HepG2 (cell line): ENCODE results near the gene GNAS-AS1. TPM values are rescaled to one million over a fixed set of nuclear protein-coding genes. Genes with fewer than 3 reads are reported as not detected.

Experiments used
- ADNP ChIP-seq: sonication (generic); formaldehyde crosslinking; IDR thresholded peaks from 2 replicates; pipeline ENCODE4 v1.4.0; 2020; ENCODE audit warnings: missing genetic modification reagents
- CENPX ChIP-seq: sonication (generic); formaldehyde crosslinking; IDR thresholded peaks from 2 replicates; pipeline ENCODE4 v1.9.0; 2021; ENCODE audit warnings: mild to moderate bottlenecking, missing genetic modification reagents, moderate library complexity
- NFE2L1 ChIP-seq: sonication (generic); formaldehyde crosslinking; IDR thresholded peaks from 2 replicates; pipeline ENCODE4 v1.4.0; 2020; ENCODE audit warnings: missing genetic modification reagents, mild to moderate bottlenecking, borderline replicate concordance
- PAWR ChIP-seq: sonication (generic); formaldehyde crosslinking; IDR thresholded peaks from 2 replicates; pipeline ENCODE4 v1.4.0; 2020; ENCODE audit warnings: missing genetic modification reagents, mild to moderate bottlenecking, borderline replicate concordance
- RCOR2 ChIP-seq: IDR thresholded peaks from 2 replicates; pipeline ENCODE4 v1.6.1; 2016; ENCODE audit warnings: missing biosample characterization, missing genetic modification reagents
- THAP7 ChIP-seq: sonication (generic); formaldehyde crosslinking; IDR thresholded peaks from 2 replicates; pipeline ENCODE4 v1.8.1; 2023; ENCODE audit warnings: mild to moderate bottlenecking, missing genetic modification reagents
- TMF1 ChIP-seq: sonication (generic); formaldehyde crosslinking; IDR thresholded peaks from 2 replicates; pipeline ENCODE4 v1.8.1; 2022; ENCODE audit warnings: low read depth, missing genetic modification reagents
- ZNF644 ChIP-seq: IDR thresholded peaks from 2 replicates; pipeline ENCODE4 v1.6.1; 2016; ENCODE audit warnings: low read depth
- ZNF646 ChIP-seq: sonication (generic); formaldehyde crosslinking; IDR thresholded peaks from 2 replicates; pipeline ENCODE4 v1.9.0; 2021; ENCODE audit warnings: mild to moderate bottlenecking, missing genetic modification reagents
- ZNF782 ChIP-seq: sonication (generic); formaldehyde crosslinking; IDR thresholded peaks from 2 replicates; pipeline ENCODE4 v1.4.0; 2020; ENCODE audit warnings: missing genetic modification reagents, mild to moderate bottlenecking, borderline replicate concordance
- ZNF841 ChIP-seq: sonication (generic); formaldehyde crosslinking; IDR thresholded peaks from 2 replicates; pipeline ENCODE4 v1.8.1; 2023; ENCODE audit warnings: missing genetic modification reagents, borderline replicate concordance
- ZSCAN9 ChIP-seq: IDR thresholded peaks from 2 replicates; pipeline ENCODE4 v1.6.1; 2016; ENCODE audit warnings: borderline replicate concordance
- polyA plus RNA-seq, 8 experiments: library from polyadenylated mRNA; depleted of rRNA in 3 of 8; stranded (reverse) in 7 of 8; unstranded in 1 of 8; fragments of >200 nt; fragmentation: Illumina TruSeq in 4 of 8; extraction: Trizol in 4 of 8; gene quantifications; 2 replicates each; pipeline versions ENCODE4 v1.2.1 to v1.2.3, GENCODE V29; 2011 to 2016; ENCODE audit warnings: low read depth in 4 of 8, missing spikeins in 1 of 8, mixed read lengths in 1 of 8; ENCODE audit not compliant: insufficient read depth in 1 of 8
- total RNA-seq, 5 experiments: library from RNA; depleted of rRNA; stranded (reverse); fragments of >200 nt; fragmentation: Illumina TruSeq; extraction: Trizol; gene quantifications; 2 replicates each; pipeline ENCODE4 v1.2.3, GENCODE V29; 2016; ENCODE audit warnings: low read depth in 1 of 5

The GNAS-AS1 gene
- total and polyA plus RNA-seq, 2 of the 13 experiments (the other 11 are each of a cell fraction or from before 2014, with no cell fraction given), result not detected

- TF ChIP-seq ZNF782 (no peak), ZNF644 (CRISPR knock-in tag) (no peak), ADNP (CRISPR knock-in tag) (no peak), PAWR (CRISPR knock-in tag) (no peak), RCOR2 (CRISPR knock-in tag) (no peak), TMF1 (CRISPR knock-in tag) (no peak), ZNF841 (no peak), THAP7 (no peak), ZNF646 (no peak), NFE2L1 (no peak), ZSCAN9 (no peak), CENPX (CRISPR knock-in tag) (no peak)
These were observed 25.9 kb downstream of the GNAS-AS1 start (continued) for GRCh38 chr20:58824843-58825242.
